NCI-H524 (cell line): ENCODE measurements around the gene TANC1.
A peak's percentile ranks its signal among the peaks of the same experiment; 100 is the strongest.

Source experiments
- DNase-seq, 2 experiments: peaks; one replicate each; lab custom pipeline; 2025; lab: John Stamatoyannopoulos, UW

Gene TANC1

GRCh38 chr2:159118115-159118858 is 149.8 kb downstream of the TANC1 start:
- DNase-seq, result peak; percentile 40 to 77

GRCh38 chr2:159118859-159119500 is 150.5 kb downstream of the TANC1 start:
- DNase-seq, result no peak

GRCh38 chr2:159119652-159120257 is 151.3 kb downstream of the TANC1 start:
- DNase-seq, result no peak

GRCh38 chr2:159123786-159124185 is 155.3 kb downstream of the TANC1 start:
- DNase-seq, result no peak

- no peak for DNase-seq
Observed at GRCh38 chr2:159124441-159124911, 156.0 kb downstream of the TANC1 start.

GRCh38 chr2:159124931-159125467 is 156.6 kb downstream of the TANC1 start:
- DNase-seq, result no peak

GRCh38 chr2:159125858-159126257 is 157.4 kb downstream of the TANC1 start:
- peak in 1 of 2 experiments; percentile 55 for DNase-seq

- DNase-seq, result peak in 1 of 2 experiments; percentile 7
Observed at GRCh38 chr2:159126432-159127022, 158.1 kb downstream of the TANC1 start.

GRCh38 chr2:159128191-159128590 is 159.8 kb downstream of the TANC1 start:
- peak; percentile 75 to 92 for DNase-seq

GRCh38 chr2:159129269-159129668 is 160.8 kb downstream of the TANC1 start:
- peak; percentile 23 to 48 for DNase-seq

- peak; percentile 40 to 78 for DNase-seq
Observed at GRCh38 chr2:159129824-159130223, 161.4 kb downstream of the TANC1 start.

GRCh38 chr2:159130302-159130701 is 161.9 kb downstream of the TANC1 start:
- DNase-seq, result peak in 1 of 2 experiments; percentile 12

- DNase-seq, result peak in 1 of 2 experiments; percentile 46
Observed at GRCh38 chr2:159131267-159131913, 162.9 kb downstream of the TANC1 start.

GRCh38 chr2:159131914-159132281 is 163.5 kb downstream of the TANC1 start:
- no peak for DNase-seq

- DNase-seq, result peak in 1 of 2 experiments; percentile 9
Observed at GRCh38 chr2:159133797-159134196, 165.4 kb downstream of the TANC1 start.

- DNase-seq, result no peak
Observed at GRCh38 chr2:159134979-159135378, 166.5 kb downstream of the TANC1 start.

GRCh38 chr2:159136391-159136790 is 168.0 kb downstream of the TANC1 start:
- no peak for DNase-seq

- DNase-seq, result no peak
Observed at GRCh38 chr2:159137511-159138241, 169.2 kb downstream of the TANC1 start.

- no peak for DNase-seq
Observed at GRCh38 chr2:159138642-159139182, 170.3 kb downstream of the TANC1 start.

GRCh38 chr2:159139216-159139933 is 170.9 kb downstream of the TANC1 start:
- DNase-seq, result no peak
